Smooth muscle cell (in vitro differentiated cells): ENCODE results near the gene GRB14. TPM values are rescaled to one million over a fixed set of nuclear protein-coding genes. Genes with fewer than 3 reads are reported as not detected.

ENCODE experiments used
- DNase-seq: peaks from one replicate; lab custom pipeline; 2025; ENCODE audit not compliant: unreplicated experiment; lab: John Stamatoyannopoulos, UW
- H2AFZ ChIP-seq: fragments of 200-600 bp; sonication (generic); 2 replicates; pipeline ENCODE4 v1.6.0; 2016; ENCODE audit warnings: antibody characterized with exemption, low read depth, mild to moderate bottlenecking
- H3F3A ChIP-seq: fragments of 200-600 bp; sonication (generic); 2 replicates; pipeline ENCODE4 v1.6.0; 2017; ENCODE audit warnings: antibody characterized with exemption, low read depth
- H3K27ac ChIP-seq: fragments of 200-600 bp; sonication (generic); 2 replicates; pipeline ENCODE4 v1.5.1; 2016; ENCODE audit warnings: low read depth, mild to moderate bottlenecking
- H3K27me3 ChIP-seq: fragments of 200-600 bp; sonication (generic); 2 replicates; pipeline ENCODE4 v1.6.1; 2016; ENCODE audit warnings: low read depth, mild to moderate bottlenecking
- H3K36me3 ChIP-seq: fragments of 200-600 bp; sonication (generic); 2 replicates; pipeline ENCODE4 v1.5.1; 2016; ENCODE audit warnings: low read depth
- H3K4me1 ChIP-seq: fragments of 200-600 bp; sonication (generic); 2 replicates; pipeline ENCODE4 v1.5.1; 2016; ENCODE audit warnings: low read depth
- H3K4me2 ChIP-seq: fragments of 200-600 bp; sonication (generic); 2 replicates; pipeline ENCODE4 v1.6.0; 2016; ENCODE audit warnings: mild to moderate bottlenecking
- H3K4me3 ChIP-seq: fragments of 200-600 bp; sonication (generic); 2 replicates; pipeline ENCODE4 v1.5.1; 2016; ENCODE audit warnings: mild to moderate bottlenecking
- H3K79me2 ChIP-seq: fragments of 200-600 bp; sonication (generic); 2 replicates; pipeline ENCODE4 v1.6.0; 2016; ENCODE audit warnings: low read depth, mild to moderate bottlenecking
- H3K9ac ChIP-seq: fragments of 200-600 bp; sonication (generic); 2 replicates; pipeline ENCODE4 v1.6.0; 2016; ENCODE audit warnings: low read depth
- H3K9me3 ChIP-seq: fragments of 200-600 bp; sonication (generic); replicated peaks from 2 replicates; pipeline ENCODE4 v1.5.1; 2016; ENCODE audit warnings: low read depth
- H4K20me1 ChIP-seq: fragments of 200-600 bp; sonication (generic); 2 replicates; pipeline ENCODE4 v1.6.0; 2016; ENCODE audit warnings: low read depth
- CTCF ChIP-seq: fragments of 200-600 bp; sonication (generic); IDR thresholded peaks from 2 replicates; pipeline ENCODE4 v1.5.1; 2017; ENCODE audit warnings: borderline replicate concordance, mild to moderate bottlenecking, antibody characterized with exemption; ENCODE audit not compliant: insufficient read depth, poor library complexity, severe bottlenecking
- WGBS: methylation state at CpG from one replicate; pipeline ENCODE4 v1.1.7; 2016; ENCODE audit warnings: low lambda C conversion rate; 5-methylcytosine and 5-hydroxymethylcytosine counted together
- polyA plus RNA-seq: library from polyadenylated mRNA; unstranded; fragments of >200 nt; fragmentation: Nextera tagmentation; extraction: Ambion mirVana; gene quantifications from 2 replicates; pipeline ENCODE4 v1.2.1, GENCODE V29; 2016
- total RNA-seq: library from RNA; depleted of rRNA; stranded (reverse); fragments of >200 nt; gene quantifications from 2 replicates; pipeline ENCODE4 v1.2.3, GENCODE V29; 2014

The GRB14 gene
- total and polyA plus RNA-seq, 2 experiments from 2014 or later: 0.22 TPM; not detected in 1

GRCh38 chr2:164568317-164568716, 53.0 kb downstream of the GRB14 start:
- H3K4me3 ChIP-seq: no peak overlapping the region
- H3K27ac ChIP-seq: no peak overlapping the region
- TF ChIP-seq CTCF: no peak
- no peaks in the 10 kb centered on the region for H3K27me3 ChIP-seq
- no peaks in the 10 kb centered on the region for H3K79me2 ChIP-seq
- no peaks in the 10 kb centered on the region for H3F3A ChIP-seq
- DNase-seq: no peak
- H3K36me3 ChIP-seq: no peaks in the 10 kb centered on the region
- no peak overlapping the region for H2AFZ ChIP-seq
- H4K20me1 ChIP-seq: no peaks in the 10 kb centered on the region
- no peak overlapping the region for H3K9ac ChIP-seq
- H3K4me2 ChIP-seq: no peak overlapping the region
- WGBS: 90% methylated on average over 5 of the region's 5 CpGs
- no peaks in the 10 kb centered on the region for H3K4me1 ChIP-seq
- no peaks in the 10 kb centered on the region for H3K9me3 ChIP-seq

- WGBS: 91% methylated on average over 3 of the region's 3 CpGs
- no peak for TF ChIP-seq CTCF
- DNase-seq: no peak
- no peak overlapping the region for H3K27ac ChIP-seq
- H3K27me3 ChIP-seq: no peaks in the 10 kb centered on the region
- H3K4me2 ChIP-seq: no peak overlapping the region
- no peaks in the 10 kb centered on the region for H4K20me1 ChIP-seq
- no peaks in the 10 kb centered on the region for H3K36me3 ChIP-seq
- no peak overlapping the region for H3K4me3 ChIP-seq
- H3K79me2 ChIP-seq: no peaks in the 10 kb centered on the region
- H2AFZ ChIP-seq: no peak overlapping the region
- H3K9me3 ChIP-seq: no peaks in the 10 kb centered on the region
- no peaks in the 10 kb centered on the region for H3K4me1 ChIP-seq
- H3K9ac ChIP-seq: no peak overlapping the region
- H3F3A ChIP-seq: no peaks in the 10 kb centered on the region
These were observed 53.8 kb downstream of the GRB14 start for GRCh38 chr2:164567335-164567989.

GRCh38 chr2:164565359-164565758, 55.9 kb downstream of the GRB14 start:
- no peaks in the 10 kb centered on the region for H4K20me1 ChIP-seq
- H3K36me3 ChIP-seq: no peaks in the 10 kb centered on the region
- H3K4me1 ChIP-seq: no peaks in the 10 kb centered on the region
- no peaks in the 10 kb centered on the region for H3K27me3 ChIP-seq
- no peak overlapping the region for H3K27ac ChIP-seq
- H3K4me3 ChIP-seq: no peak overlapping the region
- no peak overlapping the region for H3K9ac ChIP-seq
- 90% methylated on average over 4 of the region's 4 CpGs for WGBS
- H3K9me3 ChIP-seq: no peaks in the 10 kb centered on the region
- no peak for DNase-seq
- H3K4me2 ChIP-seq: no peak overlapping the region
- no peaks in the 10 kb centered on the region for H3F3A ChIP-seq
- H2AFZ ChIP-seq: no peak overlapping the region
- H3K79me2 ChIP-seq: no peaks in the 10 kb centered on the region
- TF ChIP-seq CTCF: no peak

- H2AFZ ChIP-seq: no peak overlapping the region
- H3K4me2 ChIP-seq: no peak overlapping the region
- DNase-seq: no peak
- no peaks in the 10 kb centered on the region for H3K4me1 ChIP-seq
- no peaks in the 10 kb centered on the region for H3F3A ChIP-seq
- no peak overlapping the region for H3K4me3 ChIP-seq
- TF ChIP-seq CTCF: no peak
- no peaks in the 10 kb centered on the region for H3K79me2 ChIP-seq
- H3K9me3 ChIP-seq: no peaks in the 10 kb centered on the region
- H3K36me3 ChIP-seq: no peaks in the 10 kb centered on the region
- H3K27me3 ChIP-seq: no peaks in the 10 kb centered on the region
- no peaks in the 10 kb centered on the region for H4K20me1 ChIP-seq
- H3K9ac ChIP-seq: no peak overlapping the region
- H3K27ac ChIP-seq: no peak overlapping the region
These were observed 58.6 kb downstream of the GRB14 start for GRCh38 chr2:164562666-164563065.
